GM21723 (cell line): Measurements from ENCODE around the gene SRRM2.

Experiments used
- ATAC-seq: cut with Tn5 transposase; IDR thresholded peaks from one replicate; pipeline ENCODE4 v1.9.1; 2021; ENCODE audit warnings: mild to moderate bottlenecking, moderate library complexity; ENCODE audit not compliant: unreplicated experiment

The SRRM2 gene

GRCh38 chr16:2737895-2738418 lies 14.5 kb upstream of the SRRM2 start:
- ATAC-seq: no peak

- no peak for ATAC-seq
Measured at GRCh38 chr16:2738615-2739014, 13.8 kb upstream of the SRRM2 start.

- no peak for ATAC-seq
Measured at GRCh38 chr16:2739625-2740430, 12.6 kb upstream of the SRRM2 start.

GRCh38 chr16:2740476-2740875 lies 12.0 kb upstream of the SRRM2 start:
- ATAC-seq: no peak

DNA sequence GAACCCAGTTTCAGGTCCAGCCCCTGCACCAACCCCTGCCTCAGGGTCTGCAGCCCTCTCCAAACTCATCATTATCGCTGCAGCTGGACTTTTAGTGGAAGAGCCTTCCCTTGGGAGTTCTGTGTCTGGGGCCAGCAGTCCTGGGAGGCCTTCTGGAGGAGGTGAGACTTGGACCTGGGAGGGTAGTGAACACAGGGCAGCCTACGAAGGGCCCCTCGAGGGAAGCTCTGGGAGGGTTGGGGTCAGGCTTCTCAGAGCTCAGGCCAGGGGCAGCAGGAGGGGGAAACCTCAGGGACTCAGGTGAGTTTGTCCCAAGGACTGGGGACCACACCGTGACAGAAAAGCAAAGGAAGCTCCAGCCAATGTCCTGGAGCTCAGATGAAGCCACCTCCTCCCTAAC lies 11.3 kb upstream of the SRRM2 start:
- no peak for ATAC-seq

DNA sequence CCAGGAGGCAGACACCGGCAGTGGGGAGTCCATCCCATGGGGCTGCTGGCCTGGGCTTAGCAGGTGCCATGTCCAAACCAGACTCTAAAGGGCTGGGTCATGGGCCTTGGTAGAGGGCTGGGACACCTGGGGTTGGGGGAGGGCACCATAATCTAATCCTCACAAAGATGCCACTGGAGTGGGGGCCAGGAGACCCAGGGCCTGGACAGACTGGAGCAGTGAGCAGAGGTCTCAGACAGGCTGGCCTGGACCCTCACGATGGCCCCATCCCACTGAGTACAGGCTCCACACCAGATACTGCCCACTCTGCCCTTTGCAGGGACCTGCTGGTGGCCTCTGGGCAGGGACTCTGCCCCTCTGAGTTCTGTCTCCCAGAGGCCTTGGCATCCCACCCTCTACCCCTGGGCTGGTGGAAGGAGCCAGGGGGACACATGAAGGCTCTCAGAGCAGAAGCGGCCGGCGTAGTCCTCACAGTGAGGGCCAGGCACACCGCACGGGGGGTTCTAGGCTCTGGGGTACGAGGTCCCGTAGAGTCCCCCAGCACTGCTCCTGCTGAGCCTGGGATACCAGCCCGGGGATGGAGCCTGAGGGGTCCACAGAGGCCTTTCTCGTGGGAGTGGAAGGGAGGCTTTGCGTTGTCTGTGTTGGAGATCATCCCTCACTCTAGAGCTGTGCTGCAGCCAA lies 10.0 kb upstream of the SRRM2 start:
- no peak for ATAC-seq

DNA sequence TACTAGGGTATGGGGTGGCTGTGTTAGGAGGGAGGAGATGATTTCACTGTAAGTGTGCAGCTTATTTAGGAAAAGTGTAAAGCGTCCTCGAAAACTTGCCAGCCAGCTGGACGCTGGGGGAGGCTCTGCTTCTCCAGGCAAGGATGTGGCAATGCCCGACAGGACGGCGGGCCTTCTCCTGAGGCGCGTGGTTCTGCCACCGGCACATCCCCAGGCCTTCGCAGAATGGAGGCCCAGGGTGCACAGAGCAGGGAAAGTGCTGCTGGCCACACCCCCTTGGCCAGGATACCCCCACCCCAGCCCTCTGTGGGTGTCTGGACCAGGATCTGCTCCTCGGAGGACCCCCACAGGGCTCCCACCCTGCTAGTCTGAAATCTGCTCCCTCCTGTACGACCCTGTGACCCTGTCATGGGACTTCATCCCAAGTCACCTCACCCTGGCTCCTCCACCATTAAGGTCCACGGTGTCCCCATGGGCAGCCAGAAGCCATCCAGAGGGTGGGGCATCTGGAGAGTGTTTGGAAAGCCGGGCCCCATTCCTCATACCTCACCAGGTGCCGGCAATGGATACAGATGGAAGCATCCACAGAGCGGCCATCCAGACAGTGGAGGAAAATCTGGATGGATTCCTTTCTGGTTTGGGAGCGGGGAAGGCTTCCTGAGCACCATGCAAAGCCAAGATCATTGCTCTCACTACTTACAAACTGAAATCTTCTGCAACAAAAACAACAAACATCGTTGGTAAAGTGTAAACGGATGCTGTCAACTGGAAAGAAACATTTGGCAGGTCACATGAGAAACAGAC lies 9.2 kb upstream of the SRRM2 start:
- no peak for ATAC-seq

DNA sequence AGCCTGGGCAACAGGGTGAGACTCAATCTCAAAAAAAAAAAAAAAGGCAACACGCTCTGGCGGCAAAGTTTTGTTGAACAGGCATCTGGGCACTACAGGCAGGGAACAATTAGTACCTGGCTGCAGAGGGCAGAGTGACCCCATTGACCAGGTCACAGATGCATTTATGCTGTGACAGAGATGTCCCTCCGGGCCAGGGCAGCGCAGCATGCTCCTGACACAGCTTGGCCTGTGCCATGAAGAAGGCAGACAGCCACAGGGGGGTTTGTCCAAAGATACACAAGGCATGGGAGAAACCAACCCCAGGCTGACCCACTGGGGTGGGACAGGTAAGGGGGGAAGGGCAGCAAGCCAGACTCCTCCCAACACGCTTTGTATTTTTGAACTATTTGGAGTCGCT lies 7.7 kb upstream of the SRRM2 start:
- no peak for ATAC-seq

- no peak for ATAC-seq
Measured at GRCh38 chr16:2745116-2745890, 7.1 kb upstream of the SRRM2 start.

- ATAC-seq: no peak
Measured at GRCh38 chr16:2745961-2746360, 6.5 kb upstream of the SRRM2 start.

- ATAC-seq: no peak
Measured at GRCh38 chr16:2748757-2749455, 3.5 kb upstream of the SRRM2 start.

- no peak for ATAC-seq
Measured at GRCh38 chr16:2749476-2749875, 3.0 kb upstream of the SRRM2 start.

- ATAC-seq: no peak
Measured at GRCh38 chr16:2749936-2750335, 2.5 kb upstream of the SRRM2 start.

GRCh38 chr16:2751577-2752034 lies 832 bp upstream of the SRRM2 start:
- ATAC-seq: peak; percentile 35

GRCh38 chr16:2752850-2753732 lies 653 bp downstream of the SRRM2 start:
- peak; percentile 45 for ATAC-seq

DNA sequence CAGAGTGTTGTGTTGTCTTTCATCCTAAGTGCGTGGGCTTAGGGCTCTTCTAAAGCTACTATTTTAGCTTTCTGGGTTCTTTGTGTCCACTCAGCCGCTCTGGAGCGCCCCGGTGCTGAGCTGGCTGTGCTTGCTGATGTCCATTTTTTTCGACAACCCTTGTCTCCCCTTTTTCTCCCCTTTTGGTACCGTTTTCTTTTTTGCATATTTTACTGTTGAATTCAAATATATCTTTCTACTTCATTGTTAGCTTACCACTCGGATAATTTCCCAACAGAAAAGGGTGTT lies 1.2 kb downstream of the SRRM2 start:
- no peak for ATAC-seq

- no peak for ATAC-seq
Measured at GRCh38 chr16:2755158-2755557, 2.7 kb downstream of the SRRM2 start.

DNA sequence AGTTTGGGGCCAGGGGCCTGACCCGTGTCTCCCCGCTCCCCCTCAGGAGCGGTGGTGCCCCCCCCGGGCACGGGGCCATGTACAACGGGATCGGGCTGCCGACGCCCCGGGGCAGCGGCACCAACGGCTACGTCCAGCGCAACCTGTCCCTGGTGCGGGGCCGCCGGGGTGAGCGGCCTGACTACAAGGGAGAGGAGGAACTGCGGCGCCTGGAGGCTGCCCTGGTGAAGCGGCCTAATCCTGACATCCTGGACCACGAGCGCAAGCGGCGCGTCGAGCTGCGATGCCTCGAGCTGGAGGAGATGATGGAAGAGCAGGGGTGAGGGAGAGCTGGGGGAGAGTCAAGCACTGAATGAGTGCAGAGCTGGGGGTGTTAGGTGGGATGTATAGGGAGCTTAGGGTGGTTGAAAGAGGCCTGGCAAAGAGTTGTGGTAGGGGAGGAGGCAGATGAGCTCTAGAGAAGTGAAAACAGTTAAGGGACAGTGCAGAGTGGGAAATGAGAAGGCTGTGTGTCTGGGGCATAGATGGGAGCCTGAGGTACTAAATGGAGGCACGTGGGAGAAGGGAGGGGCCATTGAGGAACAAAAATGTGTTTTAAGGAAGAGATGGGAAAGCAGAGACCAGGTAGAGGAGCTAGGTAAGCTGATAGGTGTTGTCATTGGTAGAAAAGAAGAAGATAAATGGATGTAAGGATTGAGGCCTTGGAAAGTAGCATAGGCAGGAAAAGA lies 4.0 kb downstream of the SRRM2 start:
- no peak for ATAC-seq

- ATAC-seq: no peak
Measured at GRCh38 chr16:2757344-2757743, 4.9 kb downstream of the SRRM2 start.
